T-helper 1 cell treated with Interleukin-12 subunit alpha and Interleukin-12 subunit beta and Interleukin-4 antibody, amounts not matched to agents 30 ng/mL and 1 ng/mL, for 36 hours (primary cell): ENCODE results near the gene PGBD4. TPM values are rescaled to one million over a fixed set of nuclear protein-coding genes. Genes with fewer than 3 reads are reported as not detected.
"Not testable (repeated sequence)": the region's sequence is repeated elsewhere in the genome, so short reads cannot be mapped to it uniquely, and the experiment has no call there.

Source experiments
- intact Hi-C: fragments of 100-400 bp; cut with micrococcal nuclease; formaldehyde crosslinking; loops from one replicate; pipeline ENCODE4 v1.15.1; 2024
- total RNA-seq: library from RNA; stranded (reverse); gene quantifications from 2 replicates; pipeline ENCODE4 v1.2.3, GENCODE V29; 2022

The PGBD4 gene
- total RNA-seq, 1 donor from 2014 or later: 3.8 TPM

DNA sequence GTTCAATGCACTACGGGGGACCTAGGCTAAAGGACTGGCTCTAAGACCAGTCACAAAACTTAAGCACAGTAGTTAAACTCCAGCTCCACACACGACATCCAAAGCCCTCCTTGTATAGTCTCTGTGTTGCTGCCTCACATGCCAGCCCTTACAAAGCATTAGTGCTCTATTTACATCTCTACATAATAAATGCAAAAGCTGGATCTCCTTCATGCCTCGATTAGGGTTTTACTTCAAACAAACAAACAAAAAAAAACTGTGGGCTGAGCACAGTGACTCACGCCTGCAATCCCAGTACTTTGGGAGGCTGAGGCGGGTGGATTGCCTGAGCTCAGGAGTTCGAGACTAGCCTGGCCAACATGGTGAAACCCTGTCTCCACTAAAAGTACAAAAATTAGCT lies 9.6 kb downstream of the PGBD4 start:
- intact Hi-C loops: no loop called here

DNA sequence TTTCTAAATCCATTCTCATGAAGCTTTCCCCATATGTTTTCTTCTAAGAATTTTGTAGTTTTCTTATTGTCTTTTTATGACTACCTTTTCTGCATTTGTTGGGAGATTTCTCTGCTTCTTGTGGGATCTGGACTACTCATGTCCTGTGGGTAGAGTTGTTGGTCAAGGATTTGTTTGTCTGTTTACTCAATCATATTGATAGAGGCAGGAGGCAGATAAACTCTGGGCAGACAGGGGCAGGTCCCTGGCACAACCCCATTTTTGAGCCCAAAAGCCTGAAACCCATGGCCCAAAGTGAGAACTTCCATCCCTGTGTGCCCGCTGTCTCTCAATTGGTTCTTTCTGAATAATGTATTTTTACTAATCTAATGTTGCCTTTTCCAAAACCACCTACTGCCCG lies 12.3 kb downstream of the PGBD4 start:
- intact Hi-C loops: no loop called here

DNA sequence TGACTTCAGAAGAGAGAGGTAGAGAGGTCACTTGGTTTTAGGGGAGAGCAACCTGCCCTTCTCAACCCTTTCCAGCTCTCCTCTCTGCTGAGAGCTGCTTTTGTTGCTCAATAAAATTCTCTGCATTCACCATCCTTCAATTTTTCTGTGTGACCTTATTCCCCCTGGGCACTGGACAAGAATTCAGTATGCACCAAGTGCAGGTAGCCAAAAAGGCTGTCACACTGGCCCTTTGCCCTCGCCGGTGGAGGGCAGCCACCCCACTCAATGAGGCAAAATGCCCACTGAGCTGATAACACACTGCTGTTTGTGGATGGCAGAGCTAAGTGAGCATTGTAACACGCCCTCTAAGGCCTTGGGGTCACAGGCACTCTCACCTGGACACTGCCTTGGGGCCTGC lies 12.9 kb downstream of the PGBD4 start:
- intact Hi-C loops: no loop called here

DNA sequence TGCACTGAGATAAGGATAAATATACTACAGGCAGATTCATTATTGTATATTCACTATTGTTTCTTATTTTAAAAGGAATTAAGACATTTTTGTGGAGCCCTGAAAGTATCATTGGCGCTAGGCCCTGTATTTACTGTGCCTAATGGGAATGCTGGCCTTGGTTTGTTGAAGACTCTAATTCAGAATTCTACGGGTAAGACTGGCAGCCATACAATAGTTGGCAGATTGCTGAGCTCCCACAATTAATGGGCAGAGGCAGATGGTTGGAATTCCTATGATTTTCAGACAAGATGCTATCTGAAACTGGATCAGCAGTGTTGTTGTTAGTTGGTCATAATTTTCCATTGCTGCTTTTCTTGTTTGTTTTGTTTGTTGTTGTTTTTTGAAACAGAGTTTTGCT lies 14.7 kb downstream of the PGBD4 start:
- intact Hi-C loops: no loop called here

DNA sequence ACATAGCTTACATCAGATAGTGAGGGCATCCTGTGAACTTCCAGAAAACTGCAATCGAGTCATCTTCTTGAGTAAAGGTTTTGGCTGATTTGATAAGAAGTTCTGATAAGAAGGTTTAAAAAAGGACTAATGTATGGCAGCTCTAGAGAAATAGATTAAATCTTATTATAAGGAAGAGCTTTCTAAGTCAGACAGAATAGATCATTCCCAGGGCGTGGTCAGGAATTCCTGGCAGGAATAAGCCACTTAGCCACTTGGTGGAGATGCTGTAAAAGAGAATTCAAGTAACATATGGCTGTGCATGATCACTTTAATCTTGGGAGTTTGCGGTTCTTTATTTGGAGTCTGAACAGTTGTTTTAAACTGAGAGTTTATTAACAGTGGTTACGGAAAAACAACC lies 17.4 kb downstream of the PGBD4 start:
- intact Hi-C loops: no loop called here

DNA sequence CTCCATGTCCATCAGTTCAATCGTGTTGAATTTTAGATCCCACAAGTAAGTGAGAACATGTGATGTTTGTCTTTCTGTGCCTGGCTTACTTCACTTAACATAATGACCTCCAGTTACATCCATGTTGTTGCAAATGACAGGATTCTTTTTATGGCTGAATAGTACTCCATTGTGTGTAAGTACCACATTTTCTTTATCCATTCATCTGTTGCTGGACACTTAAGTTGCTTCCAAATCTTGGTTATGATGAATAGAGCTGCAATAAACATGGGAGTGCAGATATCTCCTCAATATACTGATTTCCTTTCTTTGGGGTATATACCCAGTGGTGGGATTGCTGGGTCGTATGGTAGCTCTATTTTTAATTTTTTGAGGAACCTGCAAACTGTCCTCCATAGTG lies 18.5 kb downstream of the PGBD4 start:
- intact Hi-C loops: not testable (repeated sequence)

DNA sequence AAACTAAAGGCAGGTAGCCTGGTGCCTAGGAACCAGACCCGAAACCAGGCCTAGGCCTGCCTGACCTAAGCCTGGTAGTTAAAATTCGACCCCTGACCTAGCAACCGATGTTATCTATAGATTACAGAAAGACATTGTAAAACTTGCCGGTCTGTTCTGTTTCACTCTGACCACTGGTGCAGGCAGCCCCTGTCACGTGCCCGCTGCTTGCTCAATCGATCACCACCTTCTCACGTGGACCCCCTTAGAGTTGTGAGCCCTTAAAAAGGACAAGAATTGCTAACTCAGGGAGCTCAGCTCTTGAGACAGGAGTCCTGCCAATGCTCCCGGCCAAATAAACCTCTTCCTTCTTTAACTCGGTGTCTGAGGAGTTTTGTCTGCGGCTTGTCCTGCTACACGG lies 19.9 kb downstream of the PGBD4 start:
- intact Hi-C loops: not testable (repeated sequence)

DNA sequence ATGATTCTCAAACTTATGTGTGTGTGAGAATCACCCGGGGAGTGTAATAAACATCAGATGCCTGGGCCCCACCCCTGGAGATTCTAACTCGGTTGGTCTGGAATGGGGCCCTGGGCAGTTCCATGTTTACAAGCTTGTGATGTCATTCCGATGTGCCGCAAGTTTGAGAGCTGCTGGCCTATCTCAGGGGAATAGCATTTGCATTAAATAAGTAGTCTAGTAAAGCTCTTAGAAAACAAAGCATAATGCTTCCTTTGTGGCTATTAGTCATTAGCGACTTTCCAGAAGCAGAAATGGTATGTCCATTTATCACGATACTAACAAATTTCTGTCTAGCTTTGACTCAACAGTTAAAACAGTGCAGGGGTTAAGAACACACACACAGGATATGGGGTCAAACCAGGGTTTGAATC lies 20.9 kb downstream of the PGBD4 start:
- intact Hi-C loops: no loop called here

DNA sequence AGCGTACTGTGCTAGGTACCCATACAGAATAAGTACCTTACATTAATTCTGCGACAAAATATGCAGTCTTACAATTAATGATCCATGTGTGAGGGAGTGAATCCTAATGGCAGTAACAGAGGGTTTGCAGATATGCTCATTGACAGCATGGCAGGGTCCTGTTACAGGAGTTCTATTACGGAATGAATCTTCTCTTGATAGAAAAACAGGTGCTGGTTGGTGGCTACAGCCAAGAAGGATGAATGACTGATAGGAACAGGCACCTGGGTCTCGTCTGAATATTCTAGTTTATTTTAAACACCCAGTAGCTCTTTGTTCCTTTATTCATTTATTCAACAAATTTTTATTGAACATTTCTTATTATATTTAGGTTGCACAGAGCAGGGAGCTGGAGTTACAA lies 22.8 kb downstream of the PGBD4 start:
- intact Hi-C loops: no loop called here

DNA sequence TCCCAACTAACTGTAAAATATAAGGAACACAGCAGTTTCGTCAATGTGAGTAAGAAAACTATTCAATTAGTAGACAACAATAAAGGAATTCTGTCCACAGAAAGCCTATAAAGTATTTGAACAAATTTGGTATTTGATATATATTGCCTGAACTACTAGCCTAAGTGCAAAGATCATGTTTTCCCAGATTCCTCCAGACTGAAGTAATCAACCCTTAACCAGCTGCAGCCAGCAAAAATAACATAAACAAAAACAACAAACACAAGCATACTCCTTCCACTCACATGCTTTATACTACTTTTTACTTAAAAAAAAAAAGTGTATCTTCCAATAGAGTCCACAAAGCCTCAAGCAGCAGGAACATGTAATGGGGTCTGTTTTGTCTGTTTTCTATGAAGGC lies 24.1 kb downstream of the PGBD4 start:
- intact Hi-C loops: no loop called here

DNA sequence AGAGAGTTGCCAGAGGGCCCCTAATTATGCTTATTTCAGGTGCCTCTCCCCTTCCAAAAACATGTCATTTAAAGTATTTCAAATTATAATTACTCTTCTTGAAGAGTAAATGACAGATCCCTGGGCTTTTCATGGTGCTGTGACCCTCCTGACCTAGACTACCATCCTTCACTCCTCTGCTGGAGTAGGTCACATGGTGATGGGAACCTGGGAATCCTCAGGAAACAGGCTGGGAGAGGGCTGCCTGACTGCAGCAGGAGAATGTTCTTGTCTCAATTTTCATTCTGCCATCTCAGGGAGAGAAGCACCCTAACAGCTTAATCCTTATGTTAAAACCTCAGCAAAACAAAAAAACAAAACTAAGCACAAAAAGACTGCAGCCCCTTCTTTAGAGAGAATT lies 24.6 kb downstream of the PGBD4 start:
- intact Hi-C loops: no loop called here

DNA sequence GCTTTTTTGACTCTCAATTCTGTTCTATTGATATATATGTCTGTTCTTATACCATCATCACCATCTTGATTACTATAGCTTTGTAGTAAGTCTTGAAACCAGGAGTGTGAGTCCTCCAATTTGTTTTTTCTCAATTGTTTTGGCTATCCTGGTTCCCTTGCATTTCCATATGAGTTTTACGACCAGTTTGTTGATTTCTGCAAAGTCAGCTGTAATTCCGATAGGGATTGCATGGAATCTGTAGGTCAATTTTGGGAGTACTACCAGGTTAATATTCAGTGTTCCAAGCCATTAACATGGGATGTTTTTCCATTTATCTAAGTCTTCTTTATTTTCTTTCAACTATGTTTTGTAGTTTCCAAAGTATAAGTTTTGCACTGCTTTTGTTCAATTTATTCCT lies 27.0 kb downstream of the PGBD4 start:
- intact Hi-C loops: no loop called here

DNA sequence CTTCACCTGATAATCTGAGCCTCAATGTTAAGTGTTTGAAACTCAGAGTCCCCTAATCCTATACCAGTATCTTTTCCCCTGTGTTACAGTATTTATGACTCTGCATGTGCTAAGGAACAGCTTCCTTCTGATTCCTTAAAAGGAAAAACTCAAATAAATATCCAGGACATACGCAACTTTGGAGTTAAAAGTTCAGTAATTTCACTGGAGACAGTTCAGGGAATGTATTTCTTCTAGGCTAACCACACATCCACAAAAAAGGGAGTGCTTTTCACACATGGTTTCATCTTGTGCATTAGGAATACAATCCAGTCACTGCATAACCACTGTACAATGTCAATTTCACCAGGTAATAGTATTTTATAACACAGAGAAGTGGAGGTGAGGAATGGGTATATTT lies 31.0 kb downstream of the PGBD4 start:
- intact Hi-C loops: no loop called here

DNA sequence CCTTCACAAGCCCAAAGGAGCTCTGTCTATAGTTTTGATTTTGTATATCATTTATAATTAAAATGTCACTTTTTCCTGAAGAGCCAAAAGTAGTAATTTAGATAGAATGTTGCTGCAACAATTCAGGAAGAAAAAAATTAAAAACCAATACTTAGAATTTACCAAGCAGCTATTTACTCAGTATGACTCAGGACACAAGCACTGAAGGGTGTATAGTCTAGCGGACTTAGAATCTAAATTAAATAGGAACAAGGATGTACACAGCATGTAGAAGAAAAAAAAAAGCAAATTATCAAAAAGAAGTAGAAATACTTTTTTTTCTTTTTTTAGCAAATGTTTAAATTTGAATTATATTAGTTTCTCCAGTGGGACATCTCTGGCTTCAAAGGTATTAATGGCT lies 31.6 kb downstream of the PGBD4 start:
- intact Hi-C loops: no loop called here

DNA sequence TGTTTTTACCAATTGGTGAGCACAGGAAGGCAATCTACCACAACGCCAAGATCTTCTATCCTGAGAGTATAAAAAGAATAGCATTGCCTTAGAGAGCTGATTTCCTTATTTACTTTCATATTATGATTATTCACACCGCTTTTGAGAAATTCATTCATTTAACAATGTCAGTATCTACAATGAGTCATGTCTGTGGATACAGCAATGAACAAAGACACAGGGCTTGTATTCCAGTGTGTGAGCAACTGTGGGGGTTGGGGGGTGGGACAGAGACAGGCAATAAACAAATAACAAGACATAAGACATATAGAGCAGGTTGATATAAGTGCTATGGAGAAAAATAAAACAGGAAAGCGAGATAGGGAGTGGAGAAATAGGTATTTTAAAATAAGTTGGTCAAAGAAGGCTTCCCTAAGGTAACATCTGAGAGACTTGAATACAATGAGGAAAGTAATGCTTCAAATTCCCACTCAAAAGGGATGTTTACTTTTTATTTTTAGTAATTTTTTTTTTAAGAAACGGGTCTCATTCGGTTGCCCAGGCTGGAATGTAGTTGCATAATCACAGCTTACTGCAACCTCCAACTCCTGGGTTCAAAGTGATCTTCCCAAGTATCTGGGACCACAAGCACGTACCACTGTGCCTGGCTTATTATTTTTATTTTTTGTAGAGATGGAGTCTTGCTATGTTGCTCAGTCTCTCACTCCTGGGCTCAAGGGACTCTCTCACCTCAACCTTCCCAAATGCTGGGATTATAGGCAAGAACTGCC lies 45.7 kb downstream of the PGBD4 start:
- intact Hi-C loops: no loop called here

DNA sequence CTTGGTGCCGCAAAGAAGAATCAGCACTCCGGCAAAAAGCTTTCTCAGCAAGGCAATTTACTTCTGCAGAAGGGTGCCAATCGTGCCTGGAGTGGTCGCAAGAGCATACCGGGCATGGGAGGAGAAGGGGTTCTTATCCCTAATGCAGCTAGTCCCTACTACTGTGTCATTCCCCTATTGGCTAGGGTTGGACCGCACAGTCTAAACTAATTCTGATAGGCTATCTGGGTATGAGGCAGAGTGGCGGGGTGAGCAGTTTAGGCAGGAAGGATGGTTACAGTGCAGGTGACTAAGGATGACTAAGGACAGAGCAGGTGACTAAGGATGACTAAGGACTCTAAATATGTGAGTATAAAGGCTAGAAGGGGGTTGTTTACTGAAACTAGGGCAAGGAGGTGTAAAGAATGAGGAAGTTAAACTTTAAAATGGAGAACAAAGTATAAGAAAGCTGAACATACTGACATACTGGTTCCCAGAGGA lies 52.9 kb downstream of the PGBD4 start:
- intact Hi-C loops: no loop called here

DNA sequence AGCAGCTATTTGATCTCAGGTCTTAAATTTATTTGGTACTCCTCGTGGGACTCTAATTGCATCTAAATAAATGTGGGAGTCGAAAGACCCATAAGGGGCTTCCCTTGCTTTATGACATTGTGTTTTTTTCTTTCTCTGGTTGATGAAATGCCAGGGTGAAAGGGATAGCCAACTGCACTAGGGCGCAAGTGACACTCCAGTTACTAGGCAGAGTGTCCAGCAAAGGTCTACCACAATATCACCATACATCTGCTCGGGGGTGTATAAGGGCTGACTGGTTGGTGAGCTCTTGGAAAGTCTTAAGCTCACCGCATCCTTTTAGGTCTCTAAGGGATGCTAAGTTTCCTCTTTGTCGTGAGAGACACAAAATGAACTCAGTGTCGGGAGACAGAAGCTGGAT lies 54.0 kb downstream of the PGBD4 start:
- intact Hi-C loops: no loop called here

Other genes with a start within 250 kb of the PGBD4 start
- not detected in 2 replicates for gene CHRM5, start 133.6 kb upstream of the PGBD4 start, total RNA-seq
- gene AVEN, start 62.9 kb upstream of the PGBD4 start, total RNA-seq: 13.3 and 13.9 TPM in 2 replicates
- 82.5 and 84.9 TPM in 2 replicates for gene EMC7, start 221 bp upstream of the PGBD4 start, total RNA-seq
- 40.1 and 40.3 TPM in 2 replicates for gene KATNBL1, start 108.0 kb downstream of the PGBD4 start, total RNA-seq
- gene EMC4, start 122.9 kb downstream of the PGBD4 start, total RNA-seq: 89.2 and 89.3 TPM in 2 replicates
- gene SLC12A6, start 235.7 kb downstream of the PGBD4 start, total RNA-seq: 37.2 and 41.4 TPM in 2 replicates
- gene NOP10, start 241.1 kb downstream of the PGBD4 start, total RNA-seq: 211 and 220 TPM in 2 replicates
- not detected in 2 replicates for gene NUTM1, start 241.2 kb downstream of the PGBD4 start, total RNA-seq